Measurements from ENCODE around the gene PRR11. TPM values are rescaled to one million over a fixed set of nuclear protein-coding genes. Genes with fewer than 3 reads are reported as not detected.
A peak's percentile ranks its signal among the peaks of the same experiment; 100 is the strongest.

The PRR11 gene
- total and polyA plus RNA-seq, 2 of the 8 experiments (the other 6 are each of a cell fraction or from before 2014, with no cell fraction given) = 32.7 to 83.0 TPM

- ChIA-PET POLR2A (ENCODE audit: partially characterized antibody) (no interaction called here), CTCF (ENCODE audit: partially characterized antibody) (no interaction called here)
- FAIRE-seq (no peak), DNase-seq (ENCODE audit: low read depth in 1 of 2, low spot score in 2 of 2) (peak in 1 of 2 experiments; percentile 16)
- H3K56ac ChIP-seq (replicated peaks; ENCODE audit: insufficient read length, low read depth, low read length) = no peak overlapping the region
- H2AFZ ChIP-seq (ENCODE audit: low read length) = no peak overlapping the region
- no peak overlapping the region for H3K18ac ChIP-seq (ENCODE audit: extremely low read depth, low read length)
- H2BK12ac ChIP-seq (ENCODE audit: low read depth, low read length) = no peak overlapping the region
- H3K4me2 ChIP-seq (ENCODE audit: insufficient read depth in 1 of 2, low read depth in 2 of 2, low read length in 2 of 2) = no peak overlapping the region
- no peaks in the 10 kb centered on the region for H3K4me1 ChIP-seq (replicated peaks in 1 of 4; ENCODE audit: control insufficient read depth in 3 of 4, insufficient read depth in 4 of 4, low read length in 3 of 4)
- no peak overlapping the region for H4K8ac ChIP-seq (ENCODE audit: extremely low read depth, insufficient read depth, low read length)
- no peaks in the 10 kb centered on the region for H3K79me2 ChIP-seq (ENCODE audit: control insufficient read depth in 1 of 2, insufficient read depth in 2 of 2, low read length in 2 of 2)
- no peaks in the 10 kb centered on the region for H4K20me1 ChIP-seq (replicated peaks in 1 of 2; ENCODE audit: control insufficient read depth in 1 of 2, insufficient read depth in 2 of 2, low read length in 2 of 2)
- H2BK20ac ChIP-seq (ENCODE audit: low read length) = no peak overlapping the region
- H2BK15ac ChIP-seq (ENCODE audit: low read length) = no peak overlapping the region
- no peak overlapping the region for H2BK5ac ChIP-seq (ENCODE audit: low read depth, low read length)
- no peak overlapping the region for H3K4me3 ChIP-seq (ENCODE audit: extremely low read depth in 1 of 4, insufficient read depth in 2 of 4, low read depth in 3 of 4, low read length in 4 of 4)
- no peak overlapping the region for H3K27ac ChIP-seq (ENCODE audit: low read depth, low read length)
- WGBS, 2 experiments (ENCODE audit: extremely low coverage in 1 of 2, insufficient coverage in 1 of 2, insufficient read length in 1 of 2, insufficient replicate concordance in 2 of 2, low coverage in 1 of 2, low lambda C conversion rate in 2 of 2, missing lambda C conversion rate in 1 of 2) = 90% methylated on average over 3 of the region's 3 CpGs; no CpG with 5 or more reads in 1 of the 2 experiments
- H3K23me2 ChIP-seq (ENCODE audit: low read depth, low read length) = no peaks in the 10 kb centered on the region
- no peak overlapping the region for H4K5ac ChIP-seq (ENCODE audit: insufficient read length, low read depth, low read length)
- no peak overlapping the region for H2AK5ac ChIP-seq (ENCODE audit: low read depth, low read length)
- no peaks in the 10 kb centered on the region for H3K27me3 ChIP-seq (replicated peaks in 1 of 4; ENCODE audit: control insufficient read depth in 3 of 4, extremely low read depth in 1 of 4, insufficient read depth in 3 of 4, low read length in 3 of 4)
- H2BK120ac ChIP-seq (replicated peaks; ENCODE audit: low read depth, low read length) = no peak overlapping the region
- no peak overlapping the region for H3K14ac ChIP-seq (ENCODE audit: insufficient read length)
- H3K36me3 ChIP-seq (ENCODE audit: control insufficient read depth in 2 of 4, insufficient read depth in 4 of 4, low read length in 3 of 4) = no peaks in the 10 kb centered on the region
- H3K4ac ChIP-seq (replicated peaks; ENCODE audit: insufficient read length, low read depth, low read length) = no peak overlapping the region
- H3K79me1 ChIP-seq (ENCODE audit: low read depth, low read length) = no peaks in the 10 kb centered on the region
- H3K23ac ChIP-seq (ENCODE audit: insufficient read length) = no peak overlapping the region
- no peak overlapping the region for H3K9ac ChIP-seq (replicated peaks in 1 of 4; ENCODE audit: extremely low read depth in 1 of 4, low read depth in 3 of 4, low read length in 3 of 4)
- no peaks in the 10 kb centered on the region for H3K9me3 ChIP-seq (ENCODE audit: insufficient read depth in 2 of 2, low read depth in 1 of 2, low read length in 1 of 2)
- H4K91ac ChIP-seq (replicated peaks; ENCODE audit: insufficient read length, low read length) = no peak overlapping the region
- no peak for TF ChIP-seq HDAC2 (IDR thresholded peaks at IDR 0.05; ENCODE audit: borderline replicate concordance in 1 of 2, low read depth in 2 of 2, low read length in 2 of 2)
- TF ChIP-seq SIRT6 (IDR thresholded peaks at IDR 0.05; ENCODE audit: low read length) = no peak
- no peak for TF ChIP-seq NRF1 (IDR thresholded peaks at IDR 0.05; ENCODE audit: low read depth, low read length)
- no peak for TF ChIP-seq RFX5 (IDR thresholded peaks at IDR 0.05; ENCODE audit: borderline replicate concordance, low read depth, low read length)
- no peak for TF ChIP-seq JUN (IDR thresholded peaks at IDR 0.05; ENCODE audit: low read depth, low read length)
- no peak for TF ChIP-seq USF2 (IDR thresholded peaks at IDR 0.05; ENCODE audit: low read length)
- TF ChIP-seq, protein P1, sequence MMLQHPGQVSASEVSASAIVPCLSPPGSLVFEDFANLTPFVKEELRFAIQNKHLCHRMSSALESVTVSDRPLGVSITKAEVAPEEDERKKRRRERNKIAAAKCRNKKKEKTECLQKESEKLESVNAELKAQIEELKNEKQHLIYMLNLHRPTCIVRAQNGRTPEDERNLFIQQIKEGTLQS (IDR thresholded peaks at IDR 0.05; ENCODE audit: insufficient read depth, low read depth, low read length) = no peak
- TF ChIP-seq SIN3A (conservative IDR thresholded peaks at IDR 0.05 in 1 of 2, IDR thresholded peaks at IDR 0.05 in 1 of 2; ENCODE audit: low read depth in 1 of 2, low read length in 2 of 2) = no peak
- no peak for TF ChIP-seq BRCA1 (IDR thresholded peaks at IDR 0.05; ENCODE audit: low read depth, low read length)
- no peak for TF ChIP-seq GABPA (IDR thresholded peaks at IDR 0.05; ENCODE audit: borderline replicate concordance, insufficient read depth, low read length)
- TF ChIP-seq EP300 (IDR thresholded peaks at IDR 0.05; ENCODE audit: borderline replicate concordance in 1 of 2, low read depth in 2 of 2, low read length in 2 of 2) = no peak
- no peak for TF ChIP-seq SAP30 (IDR thresholded peaks at IDR 0.05; ENCODE audit: insufficient read depth, insufficient replicate concordance, low read length)
Observed at GRCh38 chr17:59230764-59231163, 75.2 kb downstream of the PRR11 start.

Measured in H1 (cell line).